CD4-positive, alpha-beta memory T cell (primary cell): ENCODE results near the gene LYRM2. TPM values are rescaled to one million over a fixed set of nuclear protein-coding genes. Genes with fewer than 3 reads are reported as not detected.
A peak's percentile ranks its signal among the peaks of the same experiment; 100 is the strongest.

ENCODE experiments used
- CTCF ChIA-PET: fragments of 350-600 bp; sonication (Branson Sonifier 250); formaldehyde crosslinking; loops from one replicate; lab custom pipeline; 2021; ENCODE audit warnings: inconsistent platforms; ENCODE audit not compliant: partially characterized antibody; lab: Charles Lee
- POLR2A ChIA-PET: fragments of 350-600 bp; sonication (Branson Sonifier 250); formaldehyde crosslinking; loops from one replicate; lab custom pipeline; 2021; ENCODE audit not compliant: partially characterized antibody; lab: Charles Lee
- DNase-seq, 5 donors: peaks; one replicate each; pipeline versions ENCODE4 v3.0.0 to v3.0.0-alpha.2; 2020 to 2022; ENCODE audit warnings: mixed read lengths in 1 of 5
- H3K27ac ChIP-seq: one replicate; pipeline ENCODE4 v1.7.0; 2013; ENCODE audit warnings: low read depth, low read length
- H3K27me3 ChIP-seq: 2 replicates; pipeline ENCODE4 v1.7.0; 2013; ENCODE audit warnings: mild to moderate bottlenecking, low read length, moderate library complexity; ENCODE audit not compliant: insufficient read depth
- H3K36me3 ChIP-seq: 2 replicates; pipeline ENCODE4 v1.7.0; 2013; ENCODE audit warnings: mild to moderate bottlenecking, low read length, moderate library complexity; ENCODE audit not compliant: insufficient read depth
- H3K4me1 ChIP-seq: 2 replicates; pipeline ENCODE4 v1.7.0; 2013; ENCODE audit warnings: mild to moderate bottlenecking, low read length, moderate library complexity; ENCODE audit not compliant: insufficient read depth
- H3K4me3 ChIP-seq, 2 donors: one replicate each; pipeline ENCODE4 v1.7.0; 2013; ENCODE audit warnings: low read length in 2 of 2, mild to moderate bottlenecking in 1 of 2
- H3K9me3 ChIP-seq, 2 donors: one replicate each; pipeline ENCODE4 v1.7.0; 2013; ENCODE audit warnings: low read length in 2 of 2, control low read depth in 1 of 2; ENCODE audit not compliant: control insufficient read depth in 1 of 2
- H3K27ac Mint-ChIP-seq, 7 donors: one replicate each; pipeline ENCODE4 v1.8.0; 2020 to 2021; ENCODE audit warnings: mixed read lengths in 7 of 7, mild to moderate bottlenecking in 6 of 7, inconsistent platforms in 3 of 7, moderate library complexity in 3 of 7
- H3K27me3 Mint-ChIP-seq, 2 donors: one replicate each; pipeline ENCODE4 v1.8.0; 2020 to 2021; ENCODE audit warnings: mixed read lengths in 2 of 2
- H3K36me3 Mint-ChIP-seq, 2 donors: one replicate each; pipeline ENCODE4 v1.8.0; 2020 to 2021; ENCODE audit warnings: mixed read lengths in 2 of 2, inconsistent platforms in 1 of 2, mild to moderate bottlenecking in 1 of 2
- H3K4me1 Mint-ChIP-seq, 4 donors: one replicate each; pipeline ENCODE4 v1.8.0; 2020 to 2021; ENCODE audit warnings: mixed read lengths in 4 of 4, mild to moderate bottlenecking in 1 of 4
- H3K4me3 Mint-ChIP-seq, 8 donors: one replicate each; pipeline ENCODE4 v1.8.0; 2020 to 2021; ENCODE audit warnings: mixed read lengths in 8 of 8, mild to moderate bottlenecking in 7 of 8, moderate library complexity in 6 of 8, inconsistent platforms in 3 of 8
- H3K9me3 Mint-ChIP-seq, 8 donors: one replicate each; pipeline ENCODE4 v1.8.0; 2020 to 2021; ENCODE audit warnings: mixed read lengths in 8 of 8, mild to moderate bottlenecking in 5 of 8, inconsistent platforms in 3 of 8, moderate library complexity in 1 of 8
- intact Hi-C: fragments of 100-400 bp; cut with micrococcal nuclease; formaldehyde crosslinking; loops from one replicate; pipeline ENCODE4 v1.15.1; 2023
- polyA plus RNA-seq, 2 donors: library from polyadenylated mRNA; unstranded; fragments of 300-500 nt; fragmentation: Illumina TruSeq; gene quantifications; one replicate each; pipeline ENCODE4 v1.2.3, GENCODE V29; 2021
- total RNA-seq, 2 experiments: library from RNA; stranded (reverse); gene quantifications; one replicate each; pipeline ENCODE4 v1.2.3, GENCODE V29; 2021

LYRM2 gene
- total and polyA plus RNA-seq, 4 experiments from 2014 or later, result 31.8 to 73.3 (median 54.9) TPM

DNA sequence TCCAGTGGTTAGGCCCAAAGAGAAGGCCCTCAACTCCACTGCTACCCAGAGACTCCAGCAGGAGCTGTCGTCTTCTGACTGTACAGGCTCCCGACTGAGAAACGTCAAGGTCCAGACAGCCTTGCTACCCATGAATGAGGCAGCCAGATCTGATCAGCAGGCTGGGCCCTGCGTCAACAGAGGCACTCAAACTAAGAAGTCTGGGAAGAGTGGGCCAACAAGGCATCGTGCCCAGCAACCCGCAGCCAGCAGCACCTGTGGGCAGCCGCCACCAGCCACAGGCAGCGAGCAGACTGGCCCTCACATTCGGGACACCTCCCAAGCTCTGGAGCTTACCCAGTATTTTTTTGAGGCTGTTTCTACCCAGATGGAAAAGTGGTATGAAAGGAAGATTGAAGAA, 8.1 kb downstream of the LYRM2 start:
- Mint-ChIP-seq H3K4me3 (no peak overlapping the region), H3K36me3 (peaks cover 9 to 18% of the 10 kb centered on the region in 2 donors), H3K4me1 (peaks cover 0 to 8% (median 3%) of the 10 kb centered on the region in 4 donors), H3K27me3 (no peaks in the 10 kb centered on the region), H3K9me3 (no peaks in the 10 kb centered on the region), H3K27ac (no peak overlapping the region)
- Histone ChIP-seq H3K4me1 (no peaks in the 10 kb centered on the region), H3K27me3 (no peaks in the 10 kb centered on the region), H3K9me3 (no peaks in the 10 kb centered on the region), H3K27ac (no peak overlapping the region), H3K36me3 (no peaks in the 10 kb centered on the region), H3K4me3 (no peak overlapping the region)
- intact Hi-C loops, result no loop called here
- ChIA-PET POLR2A (no interaction called here), CTCF (no interaction called here)
- no peak for DNase-seq

DNA sequence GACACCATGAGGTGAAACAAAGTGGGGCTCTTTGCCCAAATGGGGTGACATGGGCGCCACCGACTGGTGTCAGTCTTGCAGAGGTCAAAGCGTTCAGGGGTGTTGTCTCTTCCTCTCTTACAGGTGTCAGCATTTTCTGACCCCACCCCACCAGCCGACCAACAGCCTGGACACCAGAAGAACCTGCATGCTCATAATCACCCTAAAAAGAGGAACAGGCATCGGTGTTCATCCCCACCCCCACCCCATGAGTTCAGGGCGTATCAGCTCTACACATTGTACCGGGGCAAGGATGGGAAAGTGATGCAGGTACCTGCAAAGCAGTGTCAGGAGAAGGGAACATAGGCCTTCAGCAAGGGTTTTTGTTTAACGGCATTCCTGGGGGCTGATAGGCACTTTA, 14.8 kb downstream of the LYRM2 start:
- Mint-ChIP-seq H3K36me3 (peaks cover 3 to 15% of the 10 kb centered on the region in 2 donors), H3K9me3 (no peaks in the 10 kb centered on the region), H3K4me3 (peak overlapping the region in 1 of 8 donors; percentile 48), H3K4me1 (peaks cover 0 to 1% (median 0%) of the 10 kb centered on the region in 4 donors), H3K27ac (peak overlapping the region in 1 of 7 donors; percentile 30), H3K27me3 (no peaks in the 10 kb centered on the region)
- intact Hi-C loops, result no loop called here
- Histone ChIP-seq H3K4me1 (no peaks in the 10 kb centered on the region), H3K36me3 (no peaks in the 10 kb centered on the region), H3K4me3 (no peak overlapping the region), H3K9me3 (no peaks in the 10 kb centered on the region), H3K27ac (no peak overlapping the region), H3K27me3 (no peaks in the 10 kb centered on the region)
- no peak for DNase-seq
- ChIA-PET CTCF (no interaction called here), POLR2A (no interaction called here)

DNA sequence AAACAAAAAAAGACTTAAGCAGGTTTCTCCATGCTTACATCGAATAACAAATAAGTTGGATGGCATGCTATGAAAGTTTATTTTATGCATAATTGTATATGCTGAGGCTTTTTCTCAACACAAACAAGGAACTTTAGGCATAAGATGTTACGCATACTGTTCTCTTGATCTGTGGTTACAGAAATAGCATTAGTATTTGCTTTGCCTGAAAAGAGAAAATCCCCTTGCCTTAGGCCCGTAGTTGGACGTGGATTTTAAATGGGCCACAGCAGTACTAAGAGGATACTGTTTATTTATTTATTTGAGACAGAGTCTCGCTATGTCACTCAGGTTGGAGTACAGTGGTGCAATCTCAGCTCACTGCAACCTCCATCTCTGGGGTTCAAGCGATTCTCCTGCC, 19.0 kb downstream of the LYRM2 start:
- DNase-seq, result no peak
- ChIA-PET CTCF (no interaction called here), POLR2A (no interaction called here)
- Mint-ChIP-seq H3K27ac (no peak overlapping the region), H3K9me3 (no peaks in the 10 kb centered on the region), H3K4me1 (no peaks in the 10 kb centered on the region), H3K4me3 (no peak overlapping the region), H3K36me3 (peaks cover 1 to 14% of the 10 kb centered on the region in 2 donors), H3K27me3 (no peaks in the 10 kb centered on the region)
- no peaks in the 10 kb centered on the region for H3K27me3 ChIP-seq
- no peak overlapping the region for H3K27ac ChIP-seq
- intact Hi-C loops, result no loop called here
- H3K9me3 ChIP-seq, result no peaks in the 10 kb centered on the region
- H3K4me1 ChIP-seq, result no peaks in the 10 kb centered on the region
- no peaks in the 10 kb centered on the region for H3K36me3 ChIP-seq
- no peak overlapping the region for H3K4me3 ChIP-seq

DNA sequence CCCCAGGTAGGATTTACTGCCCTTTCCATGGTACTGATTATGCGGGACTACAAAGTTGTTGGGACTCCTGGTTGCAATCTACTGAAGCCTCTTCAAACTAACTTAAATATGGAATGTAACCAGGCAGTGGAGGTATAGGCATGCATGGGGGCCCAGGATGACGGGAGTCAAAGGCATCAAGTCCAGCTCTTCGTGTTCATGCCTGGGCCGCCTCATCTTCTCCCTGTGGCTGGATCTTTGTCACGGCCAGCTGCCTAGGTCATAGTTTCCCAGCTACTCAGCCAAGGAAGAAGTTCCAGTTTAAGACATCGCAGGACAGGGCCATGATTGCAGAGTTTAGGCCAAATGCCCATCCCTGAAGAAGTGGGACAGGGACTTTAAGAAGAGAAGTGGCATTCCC, 20.5 kb downstream of the LYRM2 start:
- CTCF ChIA-PET, result no interaction called here
- Mint-ChIP-seq H3K36me3 (peaks cover 1 to 14% of the 10 kb centered on the region in 2 donors), H3K9me3 (no peaks in the 10 kb centered on the region), H3K4me3 (no peak overlapping the region), H3K27ac (peak overlapping the region in 1 of 7 donors; percentile 54), H3K4me1 (no peaks in the 10 kb centered on the region), H3K27me3 (no peaks in the 10 kb centered on the region)
- H3K27me3 ChIP-seq, result no peaks in the 10 kb centered on the region
- intact Hi-C loops, result no loop called here
- no peaks in the 10 kb centered on the region for H3K36me3 ChIP-seq
- POLR2A ChIA-PET, result no interaction called here
- no peak for DNase-seq
- H3K4me3 ChIP-seq, result no peak overlapping the region
- no peak overlapping the region for H3K27ac ChIP-seq
- H3K4me1 ChIP-seq, result no peaks in the 10 kb centered on the region
- H3K9me3 ChIP-seq, result no peaks in the 10 kb centered on the region

DNA sequence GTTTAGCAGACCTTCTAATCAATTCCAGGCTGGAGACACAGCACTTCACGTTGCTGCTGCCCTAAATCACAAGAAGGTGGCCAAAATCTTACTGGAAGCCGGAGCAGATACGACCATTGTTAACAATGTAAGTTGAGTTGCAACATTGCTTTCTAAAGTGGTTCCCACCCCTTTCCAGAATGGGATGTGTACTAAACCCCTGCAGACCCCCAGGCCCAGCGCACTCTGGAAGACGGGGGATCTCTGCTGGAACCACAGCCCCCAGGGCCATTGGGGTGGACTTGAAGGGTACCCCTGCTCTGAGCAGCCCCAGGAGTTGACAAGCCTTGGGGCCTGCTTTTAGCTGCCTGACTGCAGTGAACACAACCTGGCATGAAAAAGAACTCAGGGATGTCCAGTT, 22.0 kb downstream of the LYRM2 start:
- ChIA-PET POLR2A (no interaction called here), CTCF (no interaction called here)
- Mint-ChIP-seq H3K9me3 (no peaks in the 10 kb centered on the region), H3K27ac (no peak overlapping the region), H3K36me3 (peaks cover 0 to 11% of the 10 kb centered on the region in 2 donors), H3K27me3 (no peaks in the 10 kb centered on the region), H3K4me1 (no peaks in the 10 kb centered on the region), H3K4me3 (no peak overlapping the region)
- intact Hi-C loops, result no loop called here
- Histone ChIP-seq H3K27me3 (no peaks in the 10 kb centered on the region), H3K4me1 (no peaks in the 10 kb centered on the region), H3K27ac (no peak overlapping the region), H3K36me3 (no peaks in the 10 kb centered on the region), H3K4me3 (no peak overlapping the region), H3K9me3 (no peaks in the 10 kb centered on the region)
- DNase-seq, result no peak

DNA sequence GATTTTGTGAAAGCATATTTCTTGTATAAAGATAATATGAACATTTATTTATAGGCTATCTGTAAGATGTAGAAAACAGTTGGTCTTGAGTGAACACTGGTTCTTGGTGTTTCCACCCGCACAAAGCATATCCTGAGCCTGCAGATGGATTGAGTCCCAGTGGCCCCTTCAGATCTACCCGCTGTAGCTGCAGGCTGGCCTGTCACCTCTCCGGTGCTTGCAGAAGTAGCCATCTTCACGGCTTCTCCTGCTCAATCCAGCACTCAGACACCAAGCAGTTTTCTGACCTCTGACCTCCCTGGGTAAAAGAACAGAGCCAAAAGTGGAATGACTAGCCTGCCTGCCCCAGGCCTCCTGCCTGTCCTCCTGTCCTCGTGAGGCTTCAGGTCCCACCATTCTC, 22.7 kb downstream of the LYRM2 start:
- Histone ChIP-seq H3K4me3 (no peak overlapping the region), H3K4me1 (no peaks in the 10 kb centered on the region), H3K27me3 (no peaks in the 10 kb centered on the region), H3K36me3 (no peaks in the 10 kb centered on the region), H3K9me3 (no peaks in the 10 kb centered on the region), H3K27ac (no peak overlapping the region)
- H3K4me3 Mint-ChIP-seq, result no peak overlapping the region
- ChIA-PET CTCF (interaction anchor here (0.6 to 2.1 kb wide), 4 partner anchors 11 to 223 kb away, joined by 3 to 13 read pairs (median 6); partner anchors contain the start of gene ANKRD6), POLR2A (no interaction called here)
- no peak for DNase-seq
- H3K4me1 Mint-ChIP-seq, result no peaks in the 10 kb centered on the region
- intact Hi-C loops, result no loop called here
- H3K27ac Mint-ChIP-seq, result no peak overlapping the region
- H3K27me3 Mint-ChIP-seq, result no peaks in the 10 kb centered on the region
- peaks cover 0 to 8% of the 10 kb centered on the region in 2 donors for H3K36me3 Mint-ChIP-seq
- no peaks in the 10 kb centered on the region for H3K9me3 Mint-ChIP-seq

DNA sequence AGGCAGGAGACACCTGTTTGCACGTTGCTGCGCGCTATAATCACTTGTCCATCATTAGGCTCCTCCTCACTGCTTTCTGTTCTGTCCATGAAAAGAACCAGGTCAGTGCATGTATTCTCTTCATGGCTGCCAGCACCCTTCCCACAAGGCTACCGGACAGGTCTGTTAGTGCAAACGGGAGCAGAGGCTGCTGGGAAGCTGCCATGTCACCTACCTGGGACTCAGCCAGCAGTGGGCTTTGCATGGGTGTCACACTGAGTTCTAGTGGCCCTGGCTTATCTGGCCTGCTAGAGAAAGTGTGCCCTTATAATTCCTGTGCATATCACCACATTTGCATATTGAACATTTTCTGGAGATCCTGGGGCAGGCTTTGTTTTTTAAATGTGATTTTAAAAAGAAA, 24.8 kb downstream of the LYRM2 start:
- no peaks in the 10 kb centered on the region for H3K9me3 Mint-ChIP-seq
- intact Hi-C loops, result no loop called here
- H3K27ac Mint-ChIP-seq, result no peak overlapping the region
- DNase-seq, result no peak
- H3K4me3 Mint-ChIP-seq, result no peak overlapping the region
- CTCF ChIA-PET, result interaction anchor here (1.1 to 1.8 kb wide), 6 partner anchors 12 to 631 kb away, joined by 3 to 22 read pairs (median 6); partner anchors contain the start of gene ANKRD6
- no peaks in the 10 kb centered on the region for H3K36me3 ChIP-seq
- no peak overlapping the region for H3K4me3 ChIP-seq
- no peak overlapping the region for H3K27ac ChIP-seq
- POLR2A ChIA-PET, result no interaction called here
- no peaks in the 10 kb centered on the region for H3K4me1 ChIP-seq
- H3K4me1 Mint-ChIP-seq, result peaks cover 0 to 3% (median 0%) of the 10 kb centered on the region in 4 donors
- H3K27me3 ChIP-seq, result no peaks in the 10 kb centered on the region
- H3K27me3 Mint-ChIP-seq, result no peaks in the 10 kb centered on the region
- no peaks in the 10 kb centered on the region for H3K9me3 ChIP-seq
- peaks cover 0 to 4% of the 10 kb centered on the region in 2 donors for H3K36me3 Mint-ChIP-seq
